GM18519 (cell line): ENCODE data around the gene RPRML.
"Not testable (repeated sequence)": the region's sequence is repeated elsewhere in the genome, so short reads cannot be mapped to it uniquely, and the experiment has no call there.

Experiments
- ATAC-seq: cut with Tn5 transposase; IDR thresholded peaks from one replicate; pipeline ENCODE4 v1.9.1; 2021; ENCODE audit warnings: mild to moderate bottlenecking, moderate library complexity; ENCODE audit not compliant: unreplicated experiment, low FRiP score

Gene RPRML

GRCh38 chr17:46977348-46977747 lies 1.7 kb downstream of the RPRML start:
- ATAC-seq, result no peak

- ATAC-seq, result no peak
Measured at GRCh38 chr17:46976626-46977270, 2.3 kb downstream of the RPRML start.

- no peak for ATAC-seq
Measured at GRCh38 chr17:46975287-46975686, 3.8 kb downstream of the RPRML start.

GRCh38 chr17:46974086-46974485 lies 5.0 kb downstream of the RPRML start:
- ATAC-seq, result no peak

GRCh38 chr17:46972346-46972745 lies 6.7 kb downstream of the RPRML start:
- no peak for ATAC-seq

- no peak for ATAC-seq
Measured at GRCh38 chr17:46971647-46972300, 7.3 kb downstream of the RPRML start.

- ATAC-seq, result no peak
Measured at GRCh38 chr17:46968896-46969295, 10.2 kb downstream of the RPRML start.

GRCh38 chr17:46968224-46968834 lies 10.7 kb downstream of the RPRML start:
- no peak for ATAC-seq

- no peak for ATAC-seq
Measured at GRCh38 chr17:46964315-46965265, 14.5 kb downstream of the RPRML start.

GRCh38 chr17:46963571-46963970 lies 15.5 kb downstream of the RPRML start:
- ATAC-seq, result no peak

GRCh38 chr17:46962374-46962790 lies 16.7 kb downstream of the RPRML start:
- ATAC-seq, result no peak

GRCh38 chr17:46960152-46960551 lies 18.9 kb downstream of the RPRML start:
- ATAC-seq, result no peak

GRCh38 chr17:46958041-46958591 lies 20.9 kb downstream of the RPRML start:
- ATAC-seq, result no peak

- ATAC-seq, result not testable (repeated sequence)
Measured at GRCh38 chr17:46953191-46953590, 25.9 kb downstream of the RPRML start.

- ATAC-seq, result no peak
Measured at GRCh38 chr17:46952115-46952514, 26.9 kb downstream of the RPRML start.

GRCh38 chr17:46951706-46952105 lies 27.3 kb downstream of the RPRML start:
- ATAC-seq, result no peak

- ATAC-seq, result no peak
Measured at GRCh38 chr17:46950997-46951621, 27.9 kb downstream of the RPRML start.

GRCh38 chr17:46950342-46950996 lies 28.6 kb downstream of the RPRML start:
- ATAC-seq, result no peak
